Activated T-cell treated with anti-CD3 and anti-CD28 coated beads, Interleukin-2, amount 50 U/mL, for 24 hours (primary cell): ENCODE results near the gene GALT.

ENCODE experiments used
- DNase-seq: peaks from one replicate; pipeline ENCODE4 v3.0.0-alpha.2; 2020
- H3K27ac Mint-ChIP-seq: 2 replicates; pipeline ENCODE4 v1.8.0; 2020; ENCODE audit warnings: mild to moderate bottlenecking, mixed read lengths
- H3K27me3 Mint-ChIP-seq: 2 replicates; pipeline ENCODE4 v1.8.0; 2020; ENCODE audit warnings: mixed read lengths
- H3K36me3 Mint-ChIP-seq: 2 replicates; pipeline ENCODE4 v1.8.0; 2020; ENCODE audit warnings: low read depth, mixed read lengths
- H3K4me1 Mint-ChIP-seq: 2 replicates; pipeline ENCODE4 v1.8.0; 2020; ENCODE audit warnings: low read depth, mixed read lengths
- H3K4me3 Mint-ChIP-seq: 2 replicates; pipeline ENCODE4 v1.8.0; 2020; ENCODE audit warnings: mild to moderate bottlenecking, moderate library complexity, mixed read lengths
- H3K9me3 Mint-ChIP-seq: 2 replicates; pipeline ENCODE4 v1.8.0; 2020; ENCODE audit warnings: mixed read lengths

Gene GALT

GRCh38 chr9:34671307-34671706 lies 24.8 kb downstream of the GALT start:
- peaks cover 3% of the 10 kb centered on the region for H3K36me3 Mint-ChIP-seq
- no peaks in the 10 kb centered on the region for H3K4me1 Mint-ChIP-seq

GRCh38 chr9:34674440-34674839 lies 28.0 kb downstream of the GALT start:
- H3K27ac Mint-ChIP-seq, result no peak overlapping the region
- no peaks in the 10 kb centered on the region for H3K27me3 Mint-ChIP-seq
- no peak overlapping the region for H3K4me3 Mint-ChIP-seq
- peaks cover 3% of the 10 kb centered on the region for H3K36me3 Mint-ChIP-seq
- no peaks in the 10 kb centered on the region for H3K4me1 Mint-ChIP-seq
- H3K9me3 Mint-ChIP-seq, result peaks cover 3% of the 10 kb centered on the region
- DNase-seq, result no peak

More at GRCh38 chr9:34671307-34671706, 24.8 kb downstream of the GALT start:
- Mint-ChIP-seq H3K27ac (no peak overlapping the region), H3K27me3 (no peaks in the 10 kb centered on the region), H3K4me3 (no peak overlapping the region), H3K9me3 (peaks cover 8% of the 10 kb centered on the region)
- DNase-seq, result no peak

- peak; percentile 71 for DNase-seq
- Mint-ChIP-seq H3K4me3 (no peak overlapping the region), H3K36me3 (no peaks in the 10 kb centered on the region), H3K9me3 (no peaks in the 10 kb centered on the region), H3K27me3 (no peaks in the 10 kb centered on the region), H3K4me1 (no peaks in the 10 kb centered on the region), H3K27ac (no peak overlapping the region)
Measured at GRCh38 chr9:34675048-34675714, 28.7 kb downstream of the GALT start.

- H3K4me1 Mint-ChIP-seq, result no peaks in the 10 kb centered on the region
- no peaks in the 10 kb centered on the region for H3K27me3 Mint-ChIP-seq
- H3K4me3 Mint-ChIP-seq, result no peak overlapping the region
- no peak overlapping the region for H3K27ac Mint-ChIP-seq
- no peaks in the 10 kb centered on the region for H3K9me3 Mint-ChIP-seq
- no peak for DNase-seq
- H3K36me3 Mint-ChIP-seq, result no peaks in the 10 kb centered on the region
Measured at GRCh38 chr9:34675869-34676268, 29.4 kb downstream of the GALT start.

- Mint-ChIP-seq H3K36me3 (no peaks in the 10 kb centered on the region), H3K4me3 (no peak overlapping the region), H3K9me3 (no peaks in the 10 kb centered on the region), H3K27ac (peak overlapping the region; percentile 23), H3K27me3 (no peaks in the 10 kb centered on the region), H3K4me1 (peaks cover 9% of the 10 kb centered on the region)
- DNase-seq, result peak; percentile 47
Measured at GRCh38 chr9:34684145-34684544, 37.7 kb downstream of the GALT start.

- Mint-ChIP-seq H3K4me1 (peaks cover 9% of the 10 kb centered on the region), H3K27ac (no peak overlapping the region), H3K27me3 (no peaks in the 10 kb centered on the region), H3K36me3 (no peaks in the 10 kb centered on the region), H3K9me3 (no peaks in the 10 kb centered on the region), H3K4me3 (no peak overlapping the region)
- no peak for DNase-seq
Measured at GRCh38 chr9:34684816-34685215, 38.3 kb downstream of the GALT start.

GRCh38 chr9:34685591-34685990 lies 39.1 kb downstream of the GALT start:
- Mint-ChIP-seq H3K4me1 (peaks cover 9% of the 10 kb centered on the region), H3K36me3 (no peaks in the 10 kb centered on the region), H3K4me3 (no peak overlapping the region), H3K27ac (no peak overlapping the region), H3K9me3 (no peaks in the 10 kb centered on the region), H3K27me3 (no peaks in the 10 kb centered on the region)
- no peak for DNase-seq

GRCh38 chr9:34686231-34686630 lies 39.8 kb downstream of the GALT start:
- H3K4me1 Mint-ChIP-seq, result peaks cover 9% of the 10 kb centered on the region
- no peak overlapping the region for H3K27ac Mint-ChIP-seq
- DNase-seq, result no peak
- no peaks in the 10 kb centered on the region for H3K9me3 Mint-ChIP-seq
- H3K36me3 Mint-ChIP-seq, result no peaks in the 10 kb centered on the region
- no peak overlapping the region for H3K4me3 Mint-ChIP-seq
- H3K27me3 Mint-ChIP-seq, result no peaks in the 10 kb centered on the region

- Mint-ChIP-seq H3K27me3 (no peaks in the 10 kb centered on the region), H3K4me3 (no peak overlapping the region), H3K4me1 (peaks cover 9% of the 10 kb centered on the region), H3K9me3 (no peaks in the 10 kb centered on the region), H3K27ac (no peak overlapping the region), H3K36me3 (no peaks in the 10 kb centered on the region)
- no peak for DNase-seq
Measured at GRCh38 chr9:34686732-34687131, 40.3 kb downstream of the GALT start.

- DNase-seq, result no peak
- H3K27me3 Mint-ChIP-seq, result no peaks in the 10 kb centered on the region
- no peaks in the 10 kb centered on the region for H3K9me3 Mint-ChIP-seq
- no peak overlapping the region for H3K27ac Mint-ChIP-seq
- peaks cover 9% of the 10 kb centered on the region for H3K4me1 Mint-ChIP-seq
- H3K36me3 Mint-ChIP-seq, result no peaks in the 10 kb centered on the region
- no peak overlapping the region for H3K4me3 Mint-ChIP-seq
Measured at GRCh38 chr9:34687276-34688030, 41.0 kb downstream of the GALT start.

- Mint-ChIP-seq H3K4me1 (peaks cover 9% of the 10 kb centered on the region), H3K36me3 (no peaks in the 10 kb centered on the region), H3K27ac (no peak overlapping the region), H3K9me3 (no peaks in the 10 kb centered on the region), H3K27me3 (no peaks in the 10 kb centered on the region), H3K4me3 (no peak overlapping the region)
- DNase-seq, result no peak
Measured at GRCh38 chr9:34688329-34689115, 42.0 kb downstream of the GALT start.

- no peak overlapping the region for H3K27ac Mint-ChIP-seq
- no peaks in the 10 kb centered on the region for H3K36me3 Mint-ChIP-seq
- peaks cover 6% of the 10 kb centered on the region for H3K4me1 Mint-ChIP-seq
- H3K4me3 Mint-ChIP-seq, result no peak overlapping the region
- no peaks in the 10 kb centered on the region for H3K9me3 Mint-ChIP-seq
- H3K27me3 Mint-ChIP-seq, result no peaks in the 10 kb centered on the region
- no peak for DNase-seq
Measured at GRCh38 chr9:34689116-34689470, 42.6 kb downstream of the GALT start.

GRCh38 chr9:34689512-34689911 lies 43.0 kb downstream of the GALT start:
- no peak for DNase-seq
- no peaks in the 10 kb centered on the region for H3K36me3 Mint-ChIP-seq
- no peak overlapping the region for H3K27ac Mint-ChIP-seq
- no peaks in the 10 kb centered on the region for H3K9me3 Mint-ChIP-seq
- H3K4me3 Mint-ChIP-seq, result no peak overlapping the region
- H3K4me1 Mint-ChIP-seq, result peaks cover 2% of the 10 kb centered on the region
- no peaks in the 10 kb centered on the region for H3K27me3 Mint-ChIP-seq

GRCh38 chr9:34690983-34691935 lies 44.8 kb downstream of the GALT start, which contains the start of gene CCL19:
CCL19 (minus strand) TSS chr9:34691276; CDS start chr9:34691139, 137 bp downstream.
- DNase-seq, result no peak

More at GRCh38 chr9:34690983-34691935, 44.8 kb downstream of the GALT start, which contains the start of gene CCL19:
- Mint-ChIP-seq H3K9me3 (no peaks in the 10 kb centered on the region), H3K36me3 (no peaks in the 10 kb centered on the region), H3K4me1 (no peaks in the 10 kb centered on the region), H3K4me3 (no peak within 1 kb of the TSS), H3K27ac (no peak within 1 kb of the TSS), H3K27me3 (no peaks in the 10 kb centered on the region)
